H1 (cell line): ENCODE data around the gene ADRA2B. TPM values are rescaled to one million over a fixed set of nuclear protein-coding genes. Genes with fewer than 3 reads are reported as not detected.
"Not testable (repeated sequence)": the region's sequence is repeated elsewhere in the genome, so short reads cannot be mapped to it uniquely, and the experiment has no call there.

Experiments
- CTCF ChIA-PET: fragments of 300-600 bp; sonication (Branson Sonifier 250); formaldehyde crosslinking; loops from one replicate; lab custom pipeline; 2021; ENCODE audit not compliant: partially characterized antibody; lab: Charles Lee
- POLR2A ChIA-PET: fragments of 300-600 bp; sonication (Branson Sonifier 250); formaldehyde crosslinking; loops from one replicate; lab custom pipeline; 2021; ENCODE audit warnings: inconsistent platforms; ENCODE audit not compliant: partially characterized antibody; lab: Charles Lee
- DNase-seq, 2 experiments: peaks; one replicate each; pipeline versions ENCODE4 v3.0.0 to v3.0.0-alpha.2; 2010 to 2022; ENCODE audit warnings: low spot score in 2 of 2, low read depth in 1 of 2, mixed read lengths in 1 of 2
- FAIRE-seq: peaks from 2 replicates; lab custom pipeline; 2011; peaks lifted over from hg19 to GRCh38; lab: Jason Lieb, UNC
- H2AFZ ChIP-seq: 2 replicates; pipeline ENCODE4 v1.8.1; 2012; ENCODE audit warnings: low read length, inconsistent platforms
- H2AK5ac ChIP-seq: 2 replicates; pipeline ENCODE4 v1.6.1; 2013; ENCODE audit warnings: low read depth, low read length
- H2BK120ac ChIP-seq: replicated peaks from 2 replicates; pipeline ENCODE3; 2013; ENCODE audit warnings: low read depth, low read length, inconsistent platforms
- H2BK12ac ChIP-seq: 2 replicates; pipeline ENCODE4 v1.6.1; 2013; ENCODE audit warnings: low read depth, low read length
- H2BK15ac ChIP-seq: 2 replicates; pipeline ENCODE4 v1.6.1; 2013; ENCODE audit warnings: low read length
- H2BK20ac ChIP-seq: 2 replicates; pipeline ENCODE4 v1.6.1; 2013; ENCODE audit warnings: low read length
- H2BK5ac ChIP-seq: 2 replicates; pipeline ENCODE4 v1.6.1; 2013; ENCODE audit warnings: low read depth, low read length
- H3K14ac ChIP-seq: 2 replicates; pipeline ENCODE4 v1.6.1; 2013; ENCODE audit warnings: inconsistent platforms; ENCODE audit not compliant: insufficient read length
- H3K18ac ChIP-seq: 2 replicates; pipeline ENCODE4 v1.6.1; 2013; ENCODE audit warnings: low read length; ENCODE audit errors: extremely low read depth
- H3K23ac ChIP-seq: 2 replicates; pipeline ENCODE4 v1.6.1; 2013; ENCODE audit warnings: inconsistent platforms; ENCODE audit not compliant: insufficient read length
- H3K23me2 ChIP-seq: 2 replicates; pipeline ENCODE4 v1.6.1; 2013; ENCODE audit warnings: low read depth, low read length
- H3K27ac ChIP-seq: 2 replicates; pipeline ENCODE4 v1.6.1; 2011; ENCODE audit warnings: low read depth, low read length, inconsistent platforms
- H3K27me3 ChIP-seq, 4 experiments: replicated peaks in 1 of 4; 1 replicate in 1 of 4; 2 replicates in 3 of 4; pipeline versions ENCODE4 v1.6.1 to v1.8.1; 2011 to 2013; ENCODE audit warnings: low read length in 3 of 4, mild to moderate bottlenecking in 3 of 4, inconsistent platforms in 2 of 4, mixed read lengths in 2 of 4, moderate library complexity in 1 of 4; ENCODE audit not compliant: control insufficient read depth in 3 of 4, insufficient read depth in 3 of 4; ENCODE audit errors: extremely low read depth in 1 of 4
- H3K36me3 ChIP-seq, 4 experiments: 2 replicates each; pipeline versions ENCODE4 v1.6.1 to v1.8.1; 2011 to 2013; ENCODE audit warnings: mild to moderate bottlenecking in 4 of 4, low read length in 3 of 4, moderate library complexity in 2 of 4, control low read depth in 1 of 4, inconsistent platforms in 1 of 4; ENCODE audit not compliant: insufficient read depth in 4 of 4, control insufficient read depth in 2 of 4
- H3K4ac ChIP-seq: replicated peaks from 2 replicates; pipeline ENCODE3; 2013; ENCODE audit warnings: low read length, low read depth, mixed read lengths, inconsistent platforms; ENCODE audit not compliant: insufficient read length
- H3K4me1 ChIP-seq, 4 experiments: replicated peaks in 1 of 4; 1 replicate in 1 of 4; 2 replicates in 3 of 4; pipeline versions ENCODE4 v1.6.1 to v1.8.1; 2011 to 2013; ENCODE audit warnings: low read length in 3 of 4, inconsistent platforms in 2 of 4, mixed read lengths in 1 of 4; ENCODE audit not compliant: insufficient read depth in 4 of 4, control insufficient read depth in 3 of 4
- H3K4me2 ChIP-seq, 2 experiments: 2 replicates each; pipeline versions ENCODE4 v1.6.1 to v1.8.1; 2011 to 2013; ENCODE audit warnings: low read depth in 2 of 2, low read length in 2 of 2, control low read depth in 1 of 2, inconsistent platforms in 1 of 2, mild to moderate bottlenecking in 1 of 2; ENCODE audit not compliant: insufficient read depth in 1 of 2
- H3K4me3 ChIP-seq, 4 experiments: fragments of 200-600, 300-600 bp in 1 of 4; sonication (generic), shearing (Covaris generic), sonication (Bioruptor Twin) in 1 of 4; 2 replicates each; pipeline versions ENCODE4 v1.5.1 to v1.8.1; 2011 to 2016; ENCODE audit warnings: low read length in 4 of 4, low read depth in 3 of 4, control low read depth in 2 of 4, inconsistent platforms in 2 of 4, mild to moderate bottlenecking in 2 of 4, mixed read lengths in 1 of 4, moderate library complexity in 1 of 4; ENCODE audit not compliant: insufficient read depth in 2 of 4; ENCODE audit errors: extremely low read depth in 1 of 4
- H3K56ac ChIP-seq: replicated peaks from 2 replicates; pipeline ENCODE3; 2013; ENCODE audit warnings: low read depth, mild to moderate bottlenecking, mixed read lengths, low read length, inconsistent platforms; ENCODE audit not compliant: insufficient read length
- H3K79me1 ChIP-seq: 2 replicates; pipeline ENCODE4 v1.6.1; 2013; ENCODE audit warnings: low read depth, low read length, control low read depth
- H3K79me2 ChIP-seq, 2 experiments: 2 replicates each; pipeline versions ENCODE4 v1.6.1 to v1.8.1; 2012 to 2013; ENCODE audit warnings: low read length in 2 of 2, mild to moderate bottlenecking in 2 of 2, inconsistent platforms in 1 of 2; ENCODE audit not compliant: insufficient read depth in 2 of 2, control insufficient read depth in 1 of 2
- H3K9ac ChIP-seq, 4 experiments: replicated peaks in 1 of 4; 1 replicate in 1 of 4; 2 replicates in 3 of 4; pipeline versions ENCODE4 v1.6.1 to v1.8.1; 2011 to 2013; ENCODE audit warnings: low read depth in 3 of 4, low read length in 3 of 4, control low read depth in 2 of 4, mild to moderate bottlenecking in 2 of 4, moderate library complexity in 2 of 4, inconsistent platforms in 1 of 4; ENCODE audit errors: extremely low read depth in 1 of 4
- H3K9me3 ChIP-seq, 2 experiments: 2 replicates each; pipeline versions ENCODE4 v1.6.1 to v1.8.1; 2012 to 2013; ENCODE audit warnings: mild to moderate bottlenecking in 2 of 2, moderate library complexity in 2 of 2, control low read depth in 1 of 2, inconsistent platforms in 1 of 2, low read depth in 1 of 2, low read length in 1 of 2, mixed read lengths in 1 of 2; ENCODE audit not compliant: insufficient read depth in 2 of 2
- H4K20me1 ChIP-seq, 2 experiments: replicated peaks in 1 of 2; 2 replicates each; pipeline versions ENCODE3 to v1.8.1; 2011 to 2013; ENCODE audit warnings: inconsistent platforms in 2 of 2, low read length in 2 of 2, mild to moderate bottlenecking in 1 of 2; ENCODE audit not compliant: insufficient read depth in 2 of 2, control insufficient read depth in 1 of 2
- H4K5ac ChIP-seq: 2 replicates; pipeline ENCODE4 v1.6.1; 2013; ENCODE audit warnings: low read length, low read depth, mixed read lengths, inconsistent platforms; ENCODE audit not compliant: insufficient read length
- H4K8ac ChIP-seq: 2 replicates; pipeline ENCODE4 v1.8.0; 2013; ENCODE audit warnings: mild to moderate bottlenecking, moderate library complexity, low read length, inconsistent platforms; ENCODE audit not compliant: insufficient read depth; ENCODE audit errors: extremely low read depth
- H4K91ac ChIP-seq: replicated peaks from 2 replicates; pipeline ENCODE3; 2013; ENCODE audit warnings: low read length, mixed read lengths, inconsistent platforms; ENCODE audit not compliant: insufficient read length
- WGBS, 2 experiments: shearing (Covaris generic) in 1 of 2; methylation state at CpG; one replicate each; pipeline versions ENCODE4 v1.1.6 to v1.1.7; 2013 to 2015; ENCODE audit warnings: low lambda C conversion rate in 2 of 2, mixed read lengths in 2 of 2, inconsistent platforms in 1 of 2, low coverage in 1 of 2, missing lambda C conversion rate in 1 of 2; ENCODE audit not compliant: insufficient replicate concordance in 2 of 2, insufficient coverage in 1 of 2, insufficient read length in 1 of 2; ENCODE audit errors: extremely low coverage in 1 of 2, missing lambda C conversion rate in 1 of 2; 5-methylcytosine and 5-hydroxymethylcytosine counted together
- polyA plus RNA-seq, 7 experiments: library from polyadenylated mRNA; depleted of rRNA in 3 of 7; stranded (reverse) in 5 of 7; unstranded in 2 of 7; fragments of >200 nt in 5 of 7; fragments of 200-250 nt in 2 of 7; gene quantifications; 1 replicate in 5 of 7; 2 replicates in 1 of 7; 4 replicates in 1 of 7; pipeline versions ENCODE4 v1.2.1 to v1.2.3, GENCODE V29; 2011 to 2013; ENCODE audit warnings: missing spikeins in 2 of 7, mixed read lengths in 2 of 7
- total RNA-seq: library from RNA; stranded (reverse); fragmentation: NEBNext Ultra II Directional; extraction: Animal tissue kit (Norgen Biotek cat#: 25700); gene quantifications from 2 replicates; pipeline ENCODE4 v1.2.1, GENCODE V29; 2021

The ADRA2B gene
- total and polyA plus RNA-seq, 2 of the 8 experiments (the other 6 are each of a cell fraction or from before 2014, with no cell fraction given): 5.8 to 6.5 TPM

- H3K27ac ChIP-seq, H3K4ac ChIP-seq, H3K9ac ChIP-seq, H2BK5ac ChIP-seq, H3K9me3 ChIP-seq, H4K91ac ChIP-seq, H3K79me2 ChIP-seq, H3K18ac ChIP-seq, DNase-seq, H4K20me1 ChIP-seq, H3K36me3 ChIP-seq, H3K56ac ChIP-seq, H3K14ac ChIP-seq, H3K27me3 ChIP-seq, H4K5ac ChIP-seq, H2AK5ac ChIP-seq, H3K4me3 ChIP-seq, FAIRE-seq, POLR2A ChIA-PET, H2BK12ac ChIP-seq, H3K79me1 ChIP-seq, H2BK15ac ChIP-seq, H2AFZ ChIP-seq, H2BK20ac ChIP-seq, H3K4me1 ChIP-seq, H3K23ac ChIP-seq, H2BK120ac ChIP-seq, H3K4me2 ChIP-seq, H3K23me2 ChIP-seq, H4K8ac ChIP-seq: not testable (repeated sequence)
- CTCF ChIA-PET: interaction anchor here (1.1 to 1.6 kb wide), 4 partner anchors 15 to 50 kb away, joined by 3 to 8 read pairs (median 5); no protein-coding TSS in a partner anchor
- WGBS, 2 experiments: 93% methylated on average over 4 of the region's 8 CpGs; no CpG with 5 or more reads in 1 of the 2 experiments
These were observed 44.3 kb downstream of the ADRA2B start for GRCh38 chr2:96071977-96072491.
